Loucy (cell line): ENCODE data around the gene FAM234A.

Source experiments
- H2AFZ ChIP-seq: fragments of 200-600 bp; sonication (generic); 2 replicates; pipeline ENCODE4 v1.6.0; 2016; ENCODE audit warnings: antibody characterized with exemption, mild to moderate bottlenecking, low read length, moderate library complexity
- H3F3A ChIP-seq: fragments of 200-600 bp; 2 replicates; pipeline ENCODE4 v1.6.0; 2016; ENCODE audit warnings: antibody characterized with exemption, low read depth, mild to moderate bottlenecking
- H3K27me3 ChIP-seq: fragments of 200-600 bp; sonication (generic); 2 replicates; pipeline ENCODE4 v1.6.1; 2014; ENCODE audit warnings: low read length, mild to moderate bottlenecking; ENCODE audit not compliant: insufficient read depth, poor library complexity, severe bottlenecking
- H3K36me3 ChIP-seq: fragments of 200-600 bp; sonication (generic); 2 replicates; pipeline ENCODE4 v1.6.1; 2016; ENCODE audit warnings: low read length; ENCODE audit not compliant: insufficient read depth
- H3K4me1 ChIP-seq: fragments of 200-600 bp; sonication (generic); 2 replicates; pipeline ENCODE4 v1.5.1; 2014; ENCODE audit warnings: low read length, mild to moderate bottlenecking; ENCODE audit not compliant: insufficient read depth, poor library complexity, severe bottlenecking
- H3K4me2 ChIP-seq: fragments of 200-600 bp; sonication (generic); 2 replicates; pipeline ENCODE4 v1.6.0; 2014; ENCODE audit warnings: antibody characterized with exemption, low read length, low read depth, mild to moderate bottlenecking; ENCODE audit not compliant: poor library complexity, severe bottlenecking
- H3K4me3 ChIP-seq: fragments of 200-600 bp; sonication (generic); 2 replicates; pipeline ENCODE4 v1.5.1; 2014; ENCODE audit warnings: low read length, mild to moderate bottlenecking, mixed read lengths; ENCODE audit not compliant: poor library complexity, severe bottlenecking
- H3K79me2 ChIP-seq: fragments of 200-600 bp; sonication (generic); 2 replicates; pipeline ENCODE4 v1.6.1; 2014; ENCODE audit warnings: low read length; ENCODE audit not compliant: insufficient read depth
- H3K9ac ChIP-seq: fragments of 200-600 bp; sonication (generic); 2 replicates; pipeline ENCODE4 v1.6.0; 2014; ENCODE audit warnings: mild to moderate bottlenecking, low read depth, low read length, moderate library complexity; ENCODE audit not compliant: poor library complexity, severe bottlenecking
- H3K9me2 ChIP-seq: fragments of 200-600 bp; sonication (generic); replicated peaks from 2 replicates; pipeline ENCODE4 v1.6.1; 2016; ENCODE audit warnings: low read depth, low read length, mixed read lengths
- H3K9me3 ChIP-seq: fragments of 200-600 bp; sonication (generic); 2 replicates; pipeline ENCODE4 v1.6.1; 2014; ENCODE audit warnings: mild to moderate bottlenecking, antibody characterized with exemption, low read length, low read depth; ENCODE audit not compliant: insufficient read depth
- H4K20me1 ChIP-seq: fragments of 200-600 bp; sonication (generic); 2 replicates; pipeline ENCODE4 v1.6.0; 2014; ENCODE audit warnings: antibody characterized with exemption, low read length, mild to moderate bottlenecking; ENCODE audit not compliant: insufficient read depth, poor library complexity, severe bottlenecking
- CTCF ChIP-seq: fragments of 200-600 bp; sonication (generic); conservative IDR thresholded peaks from 2 replicates; pipeline ENCODE4 v1.5.1; 2014; ENCODE audit warnings: mild to moderate bottlenecking, antibody characterized with exemption, low read length
- EZH2phosphoT487 ChIP-seq: fragments of 200-600 bp; IDR thresholded peaks from 2 replicates; pipeline ENCODE4 v1.6.1; 2018; ENCODE audit warnings: antibody characterized with exemption, mild to moderate bottlenecking, moderate library complexity, borderline replicate concordance

Gene FAM234A

GRCh38 chr16:311725-312124 is 77.1 kb downstream of the FAM234A start:
- no peak overlapping the region for H3K4me2 ChIP-seq
- H3K9me3 ChIP-seq, result no peaks in the 10 kb centered on the region
- no peak overlapping the region for H2AFZ ChIP-seq
- H4K20me1 ChIP-seq, result no peaks in the 10 kb centered on the region
- H3K36me3 ChIP-seq, result peaks cover 11% of the 10 kb centered on the region; the same call in 1 of the 2 replicates
- peaks cover 6% of the 10 kb centered on the region; the same call in 1 of the 2 replicates for H3K79me2 ChIP-seq
- H3K4me1 ChIP-seq, result peaks cover 13% of the 10 kb centered on the region
- H3K9ac ChIP-seq, result no peak overlapping the region
- no peaks in the 10 kb centered on the region for H3K27me3 ChIP-seq
- TF ChIP-seq CTCF (no peak), EZH2phosphoT487 (no peak)
- no peaks in the 10 kb centered on the region for H3F3A ChIP-seq
- H3K4me3 ChIP-seq, result no peak overlapping the region
- no peaks in the 10 kb centered on the region for H3K9me2 ChIP-seq

GRCh38 chr16:314351-314750 is 79.7 kb downstream of the FAM234A start:
- Histone ChIP-seq H2AFZ (no peak overlapping the region), H3K79me2 (peaks cover 19% of the 10 kb centered on the region; the same call in 1 of the 2 replicates), H3K4me1 (peaks cover 15% of the 10 kb centered on the region), H3K4me3 (no peak overlapping the region), H3K27me3 (no peaks in the 10 kb centered on the region), H3K4me2 (no peak overlapping the region), H3F3A (no peaks in the 10 kb centered on the region), H3K9me3 (no peaks in the 10 kb centered on the region), H4K20me1 (no peaks in the 10 kb centered on the region), H3K36me3 (peaks cover 11% of the 10 kb centered on the region; the same call in 1 of the 2 replicates), H3K9ac (no peak overlapping the region), H3K9me2 (no peaks in the 10 kb centered on the region)
- TF ChIP-seq CTCF (no peak), EZH2phosphoT487 (no peak)

GRCh38 chr16:314795-315299 is 80.2 kb downstream of the FAM234A start:
- Histone ChIP-seq H3F3A (no peaks in the 10 kb centered on the region), H3K4me2 (no peak overlapping the region), H3K4me1 (peaks cover 17% of the 10 kb centered on the region), H3K36me3 (peaks cover 11% of the 10 kb centered on the region; the same call in 1 of the 2 replicates), H3K27me3 (no peaks in the 10 kb centered on the region), H3K79me2 (peaks cover 19% of the 10 kb centered on the region; the same call in 1 of the 2 replicates), H3K4me3 (no peak overlapping the region), H2AFZ (no peak overlapping the region), H4K20me1 (no peaks in the 10 kb centered on the region), H3K9ac (no peak overlapping the region), H3K9me2 (no peaks in the 10 kb centered on the region), H3K9me3 (no peaks in the 10 kb centered on the region)
- TF ChIP-seq EZH2phosphoT487 (no peak), CTCF (no peak)
